ENCODE data around the gene NTN4.

Gene NTN4

DNA sequence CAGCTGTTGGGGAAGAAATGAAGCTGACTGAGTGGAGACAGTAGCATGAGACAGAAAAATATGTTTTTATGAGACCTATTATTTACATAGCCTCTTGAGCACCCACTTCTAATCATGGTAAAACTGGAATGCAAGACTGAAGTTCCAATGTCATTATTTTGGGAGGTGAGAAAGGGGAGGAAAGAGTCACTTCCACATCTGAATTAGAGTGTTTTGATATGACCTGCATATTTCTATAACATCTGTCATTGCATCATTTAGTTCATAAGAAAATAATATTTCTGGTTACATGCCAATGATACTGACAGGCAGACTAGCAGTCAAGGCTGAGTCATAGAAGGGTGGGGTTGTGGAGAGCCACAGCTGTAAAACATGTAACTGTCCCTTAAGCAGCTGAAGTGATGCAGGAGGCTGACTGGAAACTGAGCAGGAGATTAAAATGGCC is 26.7 kb downstream of the NTN4 start:
- Histone ChIP-seq H3K36me3 (no peaks in the 10 kb centered on the region), H3K27ac (no peak overlapping the region), H3K9me3 (no peaks in the 10 kb centered on the region), H3K27me3 (peaks cover 34% of the 10 kb centered on the region), H3K4me3 (ENCODE audit: low read depth in 1 of 2, low read length in 1 of 2) (no peak overlapping the region), H3K4me1 (ENCODE audit: control insufficient read depth in 1 of 2, insufficient read depth in 1 of 2, low read depth in 1 of 2, low read length in 1 of 2) (no peaks in the 10 kb centered on the region)
- TF ChIP-seq CTCF (IDR thresholded peaks at IDR 0.05): no peak

DNA sequence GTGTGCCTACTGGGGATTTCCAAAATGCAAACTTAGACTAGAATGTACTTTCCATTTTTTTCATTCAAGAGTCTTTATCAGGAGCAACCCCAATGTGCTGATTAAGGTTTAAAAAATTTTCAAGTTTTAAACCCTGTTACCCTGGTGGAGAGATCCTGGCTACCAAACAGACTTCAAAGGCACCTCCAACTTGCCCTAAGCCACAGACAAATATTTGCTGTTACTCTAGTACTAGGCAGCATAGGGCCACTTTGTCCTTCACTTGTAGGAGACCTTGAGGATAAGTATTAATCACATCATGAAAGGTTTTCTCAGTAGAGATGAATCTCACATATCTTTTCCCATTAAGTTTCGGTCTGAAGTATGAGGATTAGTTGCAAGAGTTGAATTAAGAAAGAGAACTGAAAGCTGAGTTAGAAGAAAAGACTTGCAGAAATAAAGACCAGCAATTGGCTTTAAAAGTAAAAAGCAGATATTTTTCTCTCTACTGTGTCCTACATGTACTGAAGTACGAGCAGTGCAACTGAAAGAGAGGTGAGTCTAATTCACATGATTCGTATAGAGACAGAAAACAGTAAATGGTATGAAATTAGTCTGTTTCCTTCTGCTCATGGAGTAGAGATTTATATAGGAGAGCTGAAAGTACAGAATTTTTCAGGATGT is 28.3 kb downstream of the NTN4 start:
- H3K9me3 ChIP-seq: no peaks in the 10 kb centered on the region
- peaks cover 27% of the 10 kb centered on the region for H3K27me3 ChIP-seq
- H3K4me3 ChIP-seq (ENCODE audit: low read depth in 1 of 2, low read length in 1 of 2): no peak overlapping the region
- TF ChIP-seq CTCF (IDR thresholded peaks at IDR 0.05): no peak
- H3K4me1 ChIP-seq (ENCODE audit: control insufficient read depth in 1 of 2, insufficient read depth in 1 of 2, low read depth in 1 of 2, low read length in 1 of 2): no peaks in the 10 kb centered on the region
- no peak overlapping the region for H3K27ac ChIP-seq
- no peaks in the 10 kb centered on the region for H3K36me3 ChIP-seq

DNA sequence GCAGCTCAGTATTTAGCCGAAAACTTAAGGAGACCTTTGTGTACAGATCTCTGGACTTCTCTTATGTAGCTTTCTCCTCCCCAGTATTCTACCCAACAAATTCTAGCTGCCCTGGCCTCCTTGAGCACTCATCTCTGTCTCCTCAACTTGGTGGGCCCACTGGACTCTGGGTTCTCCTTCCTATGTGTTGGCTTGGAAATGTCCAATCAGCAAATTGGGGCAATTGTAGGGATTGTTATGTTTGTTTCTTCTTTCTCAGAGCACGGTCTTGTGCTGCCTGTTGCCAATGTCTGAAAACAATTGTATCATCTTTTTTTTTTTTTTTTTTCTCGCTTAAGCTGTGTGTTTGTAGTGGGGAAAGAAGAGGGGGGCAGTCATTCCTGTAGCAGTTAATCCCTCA is 30.2 kb downstream of the NTN4 start:
- Histone ChIP-seq H3K36me3 (no peaks in the 10 kb centered on the region), H3K4me3 (ENCODE audit: low read depth in 1 of 2, low read length in 1 of 2) (no peak overlapping the region), H3K9me3 (no peaks in the 10 kb centered on the region), H3K4me1 (ENCODE audit: control insufficient read depth in 1 of 2, insufficient read depth in 1 of 2, low read depth in 1 of 2, low read length in 1 of 2) (no peaks in the 10 kb centered on the region), H3K27ac (no peak overlapping the region), H3K27me3 (peaks cover 17% of the 10 kb centered on the region)
- no peak for TF ChIP-seq CTCF (IDR thresholded peaks at IDR 0.05)

- Histone ChIP-seq H3K9me3 (no peaks in the 10 kb centered on the region), H3K4me3 (ENCODE audit: low read depth in 1 of 2, low read length in 1 of 2) (no peak overlapping the region), H3K36me3 (no peaks in the 10 kb centered on the region), H3K27me3 (peaks cover 17% of the 10 kb centered on the region), H3K27ac (no peak overlapping the region), H3K4me1 (ENCODE audit: control insufficient read depth in 1 of 2, insufficient read depth in 1 of 2, low read depth in 1 of 2, low read length in 1 of 2) (no peaks in the 10 kb centered on the region)
- TF ChIP-seq CTCF (IDR thresholded peaks at IDR 0.05): no peak
These were observed 30.8 kb downstream of the NTN4 start for GRCh38 chr12:95759718-95760117.

DNA sequence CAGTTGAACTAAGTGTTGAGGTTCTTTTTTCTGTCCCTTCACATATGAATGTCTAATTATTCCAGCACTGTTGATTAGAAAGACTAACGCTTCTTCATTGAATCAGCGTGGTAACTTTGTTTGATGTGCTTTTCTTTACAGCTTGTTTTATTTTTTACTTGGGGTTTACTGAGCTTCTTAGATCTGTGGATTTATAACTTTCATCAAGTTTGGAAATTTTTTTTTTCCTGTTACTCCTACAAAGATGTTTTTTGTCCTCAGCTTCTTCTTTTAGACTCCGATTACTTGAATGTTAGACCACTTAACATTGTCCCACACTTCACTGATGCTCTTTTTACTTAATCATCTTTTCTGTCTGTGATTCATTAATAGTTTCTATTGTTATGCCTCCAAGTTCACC is 31.5 kb downstream of the NTN4 start:
- Histone ChIP-seq H3K27me3 (peaks cover 17% of the 10 kb centered on the region), H3K27ac (no peak overlapping the region), H3K4me3 (ENCODE audit: low read depth in 1 of 2, low read length in 1 of 2) (no peak overlapping the region), H3K4me1 (ENCODE audit: control insufficient read depth in 1 of 2, insufficient read depth in 1 of 2, low read depth in 1 of 2, low read length in 1 of 2) (no peaks in the 10 kb centered on the region), H3K9me3 (no peaks in the 10 kb centered on the region), H3K36me3 (no peaks in the 10 kb centered on the region)
- TF ChIP-seq CTCF (IDR thresholded peaks at IDR 0.05): no peak

Data from neutrophil (primary cell).